HL-60/S4 (cell line): ENCODE data around the gene CELF2.
"Not testable (repeated sequence)": the region's sequence is repeated elsewhere in the genome, so short reads cannot be mapped to it uniquely, and the experiment has no call there.

ENCODE experiments used
- in situ Hi-C: fragments of 300-500 bp; cut with MboI; formaldehyde crosslinking; loops from 2 replicates; pipeline ENCODE4 v1.14.3; 2022; ENCODE audit warnings: low sequenced_read_pairs

Gene CELF2

DNA sequence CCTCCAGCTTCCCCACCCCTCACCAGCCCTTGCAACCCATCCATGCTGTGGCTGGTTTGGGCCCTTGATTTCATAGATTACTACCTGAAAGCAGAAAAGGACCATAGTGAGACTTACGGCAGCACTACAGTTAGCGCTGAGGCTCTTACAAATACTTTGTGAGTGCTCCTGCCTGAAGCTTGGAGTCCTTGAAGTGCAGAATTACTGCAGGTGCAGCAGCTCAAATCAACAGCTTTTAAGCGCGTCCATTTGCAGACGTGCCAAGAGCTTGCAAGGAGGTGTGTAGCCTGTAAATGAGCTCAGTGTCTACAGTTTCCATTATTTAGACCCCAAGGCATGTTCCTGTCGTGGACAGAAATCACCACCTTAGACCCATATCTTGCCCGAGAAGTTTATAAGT is 103.0 kb downstream of the CELF2 start:
- in situ Hi-C loops = no loop called here

DNA sequence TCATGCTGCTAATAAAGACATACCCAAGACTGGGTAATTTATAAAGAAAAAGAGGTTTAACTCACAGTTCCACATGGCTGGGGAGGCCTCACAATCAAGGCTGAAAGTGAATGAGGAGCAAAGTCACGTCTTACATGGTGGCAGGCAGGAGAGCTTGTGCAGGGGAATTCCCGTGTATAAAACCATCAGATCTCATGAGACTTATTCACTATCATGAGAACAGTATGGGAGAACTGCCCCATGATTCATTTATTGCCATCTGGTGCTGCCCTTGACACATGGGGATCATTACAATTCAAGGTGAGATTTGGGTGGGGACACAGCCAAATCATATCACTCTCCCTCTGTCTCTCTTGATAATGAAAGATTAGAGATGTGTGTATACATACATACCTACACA is 106.2 kb downstream of the CELF2 start:
- in situ Hi-C loops = not testable (repeated sequence)

- in situ Hi-C loops = no loop called here
These were observed 107.3 kb downstream of the CELF2 start for GRCh38 chr10:11125004-11125403.

GRCh38 chr10:11127017-11127416 is 109.3 kb downstream of the CELF2 start:
- in situ Hi-C loops = not testable (repeated sequence)

GRCh38 chr10:11131112-11131639 is 113.5 kb downstream of the CELF2 start:
- in situ Hi-C loops = no loop called here

GRCh38 chr10:11134411-11134810 is 116.7 kb downstream of the CELF2 start:
- in situ Hi-C loops = no loop called here

- in situ Hi-C loops = no loop called here
These were observed 118.0 kb downstream of the CELF2 start for GRCh38 chr10:11135709-11136108.

DNA sequence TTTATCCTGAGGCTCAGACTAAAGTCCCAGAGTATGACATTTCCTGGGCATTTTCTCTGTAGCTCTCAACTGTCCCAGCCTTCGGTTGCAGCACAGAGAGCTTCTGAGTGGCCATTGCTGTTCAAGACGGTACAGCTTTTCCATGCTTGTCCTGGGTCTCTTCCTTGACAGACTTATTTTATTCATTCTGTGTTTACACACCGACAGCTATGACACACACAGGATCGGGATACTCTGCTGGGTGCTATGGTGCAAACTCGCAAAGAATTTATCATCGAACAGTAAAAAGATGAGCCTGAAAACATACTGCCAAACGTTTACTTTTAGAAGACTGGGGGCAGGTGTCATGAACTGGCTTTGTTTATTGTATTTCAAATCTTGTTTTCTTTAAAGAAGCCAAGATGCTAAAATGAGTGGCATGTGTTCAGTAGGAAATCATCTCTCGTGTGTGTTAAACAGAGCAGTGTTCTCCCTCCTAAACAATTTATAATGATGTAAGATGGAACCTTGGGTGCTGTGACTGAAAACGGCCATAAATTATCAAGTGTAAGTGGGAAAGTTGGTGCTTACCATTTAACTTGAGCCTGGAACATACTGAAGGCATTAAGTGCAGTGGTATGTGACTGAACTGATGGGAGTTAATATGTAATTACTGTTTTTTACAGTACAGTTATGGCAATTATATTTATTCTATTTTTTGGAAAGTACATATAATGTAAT is 120.8 kb downstream of the CELF2 start:
- in situ Hi-C loops = no loop called here

DNA sequence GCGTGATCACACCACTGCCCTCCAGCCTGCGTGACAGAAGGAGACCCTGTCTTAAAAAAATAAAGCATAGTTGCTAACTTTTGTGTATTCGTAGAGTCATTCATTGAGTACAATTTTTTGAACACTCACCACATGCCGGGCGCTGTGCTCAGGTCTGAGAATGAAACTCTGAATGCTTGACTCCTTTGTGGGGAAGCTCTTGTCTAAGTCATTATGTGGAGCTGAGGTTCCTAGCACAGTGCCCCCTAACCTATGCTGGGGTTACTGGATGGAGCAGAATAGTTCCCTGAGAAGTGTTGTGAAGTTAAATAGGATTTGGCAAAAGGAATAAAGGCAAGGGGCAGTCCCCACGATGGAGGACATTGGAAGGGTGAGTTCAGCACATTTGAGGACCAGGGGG is 123.3 kb downstream of the CELF2 start:
- in situ Hi-C loops = no loop called here

GRCh38 chr10:11141571-11142091 is 124.0 kb downstream of the CELF2 start:
- in situ Hi-C loops = no loop called here

- in situ Hi-C loops = no loop called here
These were observed 125.1 kb downstream of the CELF2 start for GRCh38 chr10:11142777-11143176.

GRCh38 chr10:11143242-11143641 is 125.6 kb downstream of the CELF2 start:
- in situ Hi-C loops = no loop called here

- in situ Hi-C loops = no loop called here
These were observed 127.2 kb downstream of the CELF2 start for GRCh38 chr10:11144626-11145494.

- in situ Hi-C loops = no loop called here
These were observed 127.8 kb downstream of the CELF2 start for GRCh38 chr10:11145495-11145855.

GRCh38 chr10:11146402-11147171 is 128.9 kb downstream of the CELF2 start:
- in situ Hi-C loops = no loop called here

GRCh38 chr10:11147722-11148121 is 130.1 kb downstream of the CELF2 start:
- in situ Hi-C loops = no loop called here

DNA sequence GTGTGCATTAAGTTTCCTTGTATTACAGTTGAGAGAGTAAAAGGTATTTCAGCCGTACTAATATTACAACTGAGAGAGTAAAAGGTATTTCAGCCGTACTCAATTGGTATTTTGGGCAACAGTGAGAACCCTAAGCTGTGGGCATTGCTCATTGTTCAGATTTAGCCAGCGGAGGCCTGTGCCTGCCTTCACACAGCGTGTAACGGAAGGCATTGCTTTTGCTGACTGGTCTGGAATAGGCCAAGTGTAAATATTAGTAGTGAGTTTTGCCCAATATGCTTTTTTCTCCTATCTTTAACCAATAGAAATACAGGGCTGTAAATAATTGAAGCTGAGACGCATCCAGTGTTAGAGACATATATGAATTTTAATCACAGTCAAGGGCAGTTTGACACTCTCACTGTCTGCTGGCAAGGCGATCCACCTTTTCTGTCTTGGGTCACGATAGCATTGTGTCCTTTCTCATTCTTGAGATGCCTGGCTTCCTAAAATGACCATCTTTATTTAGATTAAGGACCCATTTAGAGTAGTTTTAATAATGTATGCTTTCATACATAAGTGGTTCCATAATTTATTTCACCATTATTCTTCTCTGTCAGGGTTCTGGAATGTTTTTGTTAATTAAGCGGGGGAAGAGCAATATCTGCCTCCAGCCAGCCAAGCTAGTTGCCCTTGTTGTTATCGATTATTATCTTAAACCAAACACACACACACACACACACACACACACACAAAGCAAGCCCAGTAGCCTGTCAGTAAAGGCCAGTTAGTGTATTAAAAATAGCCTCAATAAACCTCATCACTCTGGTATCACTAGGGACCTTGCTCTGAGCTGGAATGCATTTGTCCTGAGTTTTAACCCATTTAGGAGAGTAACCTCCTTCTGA is 130.7 kb downstream of the CELF2 start:
- in situ Hi-C loops = no loop called here

DNA sequence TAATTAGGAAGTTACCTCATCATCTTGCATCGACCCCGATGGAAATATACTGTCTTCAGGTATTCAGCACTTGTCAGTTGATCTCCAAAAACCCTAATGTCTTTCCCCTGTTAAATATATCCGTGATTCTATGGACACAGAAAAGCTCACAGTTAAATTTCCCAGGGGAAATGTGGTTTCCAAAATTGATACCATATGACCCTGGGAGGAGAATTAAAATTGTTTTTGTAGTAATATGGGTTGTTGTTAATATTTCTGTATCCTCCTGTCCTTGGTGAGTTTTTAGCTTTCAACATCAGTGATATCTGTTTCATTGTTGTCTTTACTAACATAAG is 132.1 kb downstream of the CELF2 start:
- in situ Hi-C loops = no loop called here

DNA sequence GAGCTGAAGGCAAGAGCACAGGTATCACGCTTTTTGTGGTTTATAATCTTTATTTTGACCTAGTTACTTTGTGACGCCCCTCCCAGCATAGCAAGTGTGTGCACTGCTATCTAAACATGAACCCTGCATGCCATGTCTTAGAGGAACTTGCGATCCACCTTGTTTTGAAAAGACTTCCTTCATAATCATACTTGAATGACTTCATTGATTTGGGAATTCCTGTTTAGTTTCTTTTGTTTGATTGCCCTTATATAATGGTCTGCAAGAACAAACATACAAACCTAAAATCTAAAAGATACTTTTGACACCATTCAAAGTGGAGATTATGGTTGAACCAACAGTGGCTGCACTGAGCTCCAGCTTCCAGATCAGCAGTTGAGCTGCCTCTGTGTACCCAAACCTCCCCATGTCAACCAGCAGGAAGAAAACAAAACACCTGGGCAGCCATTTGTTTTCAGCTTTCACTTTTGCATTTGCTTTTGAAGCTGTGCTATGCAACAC is 132.6 kb downstream of the CELF2 start:
- in situ Hi-C loops = no loop called here

- in situ Hi-C loops = no loop called here
These were observed 133.3 kb downstream of the CELF2 start for GRCh38 chr10:11150879-11151415.
